ENCODE data around the gene SCRN3. TPM values are rescaled to one million over a fixed set of nuclear protein-coding genes. Genes with fewer than 3 reads are reported as not detected.

SCRN3 gene
- total RNA-seq, 1 experiment from 2014 or later = 26.4 TPM

GRCh38 chr2:174445248-174445647 is 49.7 kb downstream of the SCRN3 start:
- no peak overlapping the region for H3K4me3 Mint-ChIP-seq (ENCODE audit: unreplicated experiment)
- TF ChIP-seq CTCF (IDR thresholded peaks at IDR 0.05; ENCODE audit: insufficient read depth in 1 of 2, low read depth in 1 of 2, low read length in 1 of 2, severe bottlenecking in 1 of 2, unreplicated experiment in 1 of 2) = no peak
- peaks cover 10% of the 10 kb centered on the region for H3K36me3 Mint-ChIP-seq (ENCODE audit: insufficient read depth, unreplicated experiment)
- POLR2A ChIA-PET = no interaction called here
- no TSS peak for BruUV-seq (replicated peaks)
- no peaks in the 10 kb centered on the region for H3K27me3 Mint-ChIP-seq (ENCODE audit: insufficient read depth, unreplicated experiment)
- H3K9me3 Mint-ChIP-seq (ENCODE audit: unreplicated experiment) = no peaks in the 10 kb centered on the region
- H3K4me1 ChIP-seq = peaks cover 15% of the 10 kb centered on the region
- H3K4me1 Mint-ChIP-seq (ENCODE audit: low read depth, unreplicated experiment) = peaks cover 14% of the 10 kb centered on the region
- CTCF ChIA-PET = no interaction called here
- H3K4me3 ChIP-seq (ENCODE audit: low read depth, low read length) = no peak overlapping the region
- intact Hi-C loops (cut with micrococcal nuclease; ENCODE audit: unreplicated experiment) = loop anchor here (10.0 kb wide), 1 partner anchor 100 kb away; no protein-coding TSS in a partner anchor
- no peaks in the 10 kb centered on the region for H3K9me3 ChIP-seq
- H3K27me3 ChIP-seq (replicated peaks; ENCODE audit: control insufficient read depth, insufficient read depth, low read length) = no peaks in the 10 kb centered on the region
- DNase-seq = no peak
- no peaks in the 10 kb centered on the region for H3K36me3 ChIP-seq (ENCODE audit: control insufficient read depth, insufficient read depth, low read length)
- no peak overlapping the region for H3K27ac Mint-ChIP-seq (ENCODE audit: unreplicated experiment)

- Histone ChIP-seq H3K4me3 (ENCODE audit: low read depth, low read length) (no peak overlapping the region), H3K9me3 (no peaks in the 10 kb centered on the region), H3K4me1 (peaks cover 15% of the 10 kb centered on the region), H3K27me3 (replicated peaks; ENCODE audit: control insufficient read depth, insufficient read depth, low read length) (no peaks in the 10 kb centered on the region), H3K36me3 (ENCODE audit: control insufficient read depth, insufficient read depth, low read length) (no peaks in the 10 kb centered on the region)
- intact Hi-C loops (cut with micrococcal nuclease; ENCODE audit: unreplicated experiment) = loop anchor here (10.0 kb wide), 1 partner anchor 102 kb away; no protein-coding TSS in a partner anchor
- Mint-ChIP-seq H3K27me3 (ENCODE audit: insufficient read depth, unreplicated experiment) (no peaks in the 10 kb centered on the region), H3K36me3 (ENCODE audit: insufficient read depth, unreplicated experiment) (peaks cover 10% of the 10 kb centered on the region), H3K4me1 (ENCODE audit: low read depth, unreplicated experiment) (peaks cover 14% of the 10 kb centered on the region), H3K9me3 (ENCODE audit: unreplicated experiment) (no peaks in the 10 kb centered on the region), H3K4me3 (ENCODE audit: unreplicated experiment) (no peak overlapping the region), H3K27ac (ENCODE audit: unreplicated experiment) (no peak overlapping the region)
- no peak for TF ChIP-seq CTCF (IDR thresholded peaks at IDR 0.05; ENCODE audit: insufficient read depth in 1 of 2, low read depth in 1 of 2, low read length in 1 of 2, severe bottlenecking in 1 of 2, unreplicated experiment in 1 of 2)
- ChIA-PET CTCF (interaction anchor here (0.6 to 1.0 kb wide), 2 partner anchors 106 to 563 kb away, joined by 3 to 4 read pairs; no protein-coding TSS in a partner anchor), POLR2A (no interaction called here)
- no TSS peak for BruUV-seq (replicated peaks)
- no peak for DNase-seq
Measured at GRCh38 chr2:174446531-174446930, 51.0 kb downstream of the SCRN3 start.

- Mint-ChIP-seq H3K9me3 (ENCODE audit: unreplicated experiment) (no peaks in the 10 kb centered on the region), H3K27ac (ENCODE audit: unreplicated experiment) (no peak overlapping the region), H3K4me3 (ENCODE audit: unreplicated experiment) (no peak overlapping the region), H3K36me3 (ENCODE audit: insufficient read depth, unreplicated experiment) (peaks cover 4% of the 10 kb centered on the region), H3K4me1 (ENCODE audit: low read depth, unreplicated experiment) (peaks cover 7% of the 10 kb centered on the region), H3K27me3 (ENCODE audit: insufficient read depth, unreplicated experiment) (no peaks in the 10 kb centered on the region)
- intact Hi-C loops (cut with micrococcal nuclease; ENCODE audit: unreplicated experiment) = loop anchor here (10.0 kb wide), 1 partner anchor 104 kb away; no protein-coding TSS in a partner anchor
- H3K4me3 ChIP-seq (ENCODE audit: low read depth, low read length) = no peak overlapping the region
- no peaks in the 10 kb centered on the region for H3K27me3 ChIP-seq (replicated peaks; ENCODE audit: control insufficient read depth, insufficient read depth, low read length)
- TF ChIP-seq CTCF (IDR thresholded peaks at IDR 0.05; ENCODE audit: insufficient read depth in 1 of 2, low read depth in 1 of 2, low read length in 1 of 2, severe bottlenecking in 1 of 2, unreplicated experiment in 1 of 2) = no peak
- ChIA-PET POLR2A (no interaction called here), CTCF (no interaction called here)
- no peak for DNase-seq
- no peaks in the 10 kb centered on the region for H3K36me3 ChIP-seq (ENCODE audit: control insufficient read depth, insufficient read depth, low read length)
- BruUV-seq (replicated peaks) = no TSS peak
- H3K4me1 ChIP-seq = 0 out of 2 replicates have a peak, but pooled peaks cover 5% of the 10 kb centered on the region
- H3K9me3 ChIP-seq = no peaks in the 10 kb centered on the region
Measured at GRCh38 chr2:174449033-174449432, 53.5 kb downstream of the SCRN3 start.
